Smooth muscle cell (in vitro differentiated cells): ENCODE data around the gene RNF212. TPM values are rescaled to one million over a fixed set of nuclear protein-coding genes. Genes with fewer than 3 reads are reported as not detected.

Source experiments
- DNase-seq: peaks from one replicate; lab custom pipeline; 2025; ENCODE audit not compliant: unreplicated experiment; lab: John Stamatoyannopoulos, UW
- H2AFZ ChIP-seq: fragments of 200-600 bp; sonication (generic); 2 replicates; pipeline ENCODE4 v1.6.0; 2016; ENCODE audit warnings: antibody characterized with exemption, low read depth, mild to moderate bottlenecking
- H3F3A ChIP-seq: fragments of 200-600 bp; sonication (generic); 2 replicates; pipeline ENCODE4 v1.6.0; 2017; ENCODE audit warnings: antibody characterized with exemption, low read depth
- H3K27ac ChIP-seq: fragments of 200-600 bp; sonication (generic); 2 replicates; pipeline ENCODE4 v1.5.1; 2016; ENCODE audit warnings: low read depth, mild to moderate bottlenecking
- H3K27me3 ChIP-seq: fragments of 200-600 bp; sonication (generic); 2 replicates; pipeline ENCODE4 v1.6.1; 2016; ENCODE audit warnings: low read depth, mild to moderate bottlenecking
- H3K36me3 ChIP-seq: fragments of 200-600 bp; sonication (generic); 2 replicates; pipeline ENCODE4 v1.5.1; 2016; ENCODE audit warnings: low read depth
- H3K4me1 ChIP-seq: fragments of 200-600 bp; sonication (generic); 2 replicates; pipeline ENCODE4 v1.5.1; 2016; ENCODE audit warnings: low read depth
- H3K4me2 ChIP-seq: fragments of 200-600 bp; sonication (generic); 2 replicates; pipeline ENCODE4 v1.6.0; 2016; ENCODE audit warnings: mild to moderate bottlenecking
- H3K4me3 ChIP-seq: fragments of 200-600 bp; sonication (generic); 2 replicates; pipeline ENCODE4 v1.5.1; 2016; ENCODE audit warnings: mild to moderate bottlenecking
- H3K79me2 ChIP-seq: fragments of 200-600 bp; sonication (generic); 2 replicates; pipeline ENCODE4 v1.6.0; 2016; ENCODE audit warnings: low read depth, mild to moderate bottlenecking
- H3K9ac ChIP-seq: fragments of 200-600 bp; sonication (generic); 2 replicates; pipeline ENCODE4 v1.6.0; 2016; ENCODE audit warnings: low read depth
- H3K9me3 ChIP-seq: fragments of 200-600 bp; sonication (generic); replicated peaks from 2 replicates; pipeline ENCODE4 v1.5.1; 2016; ENCODE audit warnings: low read depth
- H4K20me1 ChIP-seq: fragments of 200-600 bp; sonication (generic); 2 replicates; pipeline ENCODE4 v1.6.0; 2016; ENCODE audit warnings: low read depth
- CTCF ChIP-seq: fragments of 200-600 bp; sonication (generic); IDR thresholded peaks from 2 replicates; pipeline ENCODE4 v1.5.1; 2017; ENCODE audit warnings: borderline replicate concordance, mild to moderate bottlenecking, antibody characterized with exemption; ENCODE audit not compliant: insufficient read depth, poor library complexity, severe bottlenecking
- WGBS: methylation state at CpG from one replicate; pipeline ENCODE4 v1.1.7; 2016; ENCODE audit warnings: low lambda C conversion rate; 5-methylcytosine and 5-hydroxymethylcytosine counted together
- polyA plus RNA-seq: library from polyadenylated mRNA; unstranded; fragments of >200 nt; fragmentation: Nextera tagmentation; extraction: Ambion mirVana; gene quantifications from 2 replicates; pipeline ENCODE4 v1.2.1, GENCODE V29; 2016
- total RNA-seq: library from RNA; depleted of rRNA; stranded (reverse); fragments of >200 nt; gene quantifications from 2 replicates; pipeline ENCODE4 v1.2.3, GENCODE V29; 2014

Gene RNF212
- total and polyA plus RNA-seq, 2 experiments from 2014 or later: 1.3 to 4.6 TPM

- Histone ChIP-seq H3K27ac (no peak overlapping the region), H4K20me1 (no peaks in the 10 kb centered on the region), H3K79me2 (no peaks in the 10 kb centered on the region), H3K9me3 (no peaks in the 10 kb centered on the region), H3F3A (no peaks in the 10 kb centered on the region), H3K27me3 (no peaks in the 10 kb centered on the region), H3K4me2 (no peak overlapping the region), H3K9ac (no peak overlapping the region), H2AFZ (no peak overlapping the region), H3K4me1 (no peaks in the 10 kb centered on the region), H3K36me3 (no peaks in the 10 kb centered on the region), H3K4me3 (no peak overlapping the region)
- WGBS: 90% methylated on average over 22 of the region's 22 CpGs
- DNase-seq: no peak
- no peak for TF ChIP-seq CTCF
Observed at GRCh38 chr4:1093391-1094335, 19.7 kb downstream of the RNF212 start.

DNA sequence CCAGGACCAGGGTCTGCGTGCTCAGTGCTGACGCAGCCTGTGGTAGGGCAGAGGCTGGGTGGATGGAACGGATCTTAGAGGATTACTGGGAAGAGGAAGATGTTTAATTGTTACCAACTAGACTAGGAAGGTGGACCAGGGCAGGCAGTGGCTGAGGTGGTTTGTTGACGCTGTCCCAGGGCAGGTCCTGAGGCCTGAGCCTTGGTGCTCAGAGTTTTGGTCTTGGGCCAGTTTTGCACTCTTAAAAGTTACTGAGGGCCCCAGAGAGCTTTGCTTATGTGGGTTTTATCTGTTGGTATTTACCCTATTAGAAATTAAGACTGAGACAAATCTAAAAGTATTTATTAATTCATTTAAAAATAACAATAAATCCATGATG, 20.4 kb downstream of the RNF212 start:
- H3K79me2 ChIP-seq: no peaks in the 10 kb centered on the region
- no peak overlapping the region for H3K27ac ChIP-seq
- H3K9ac ChIP-seq: no peak overlapping the region
- 85% methylated on average over 4 of the region's 4 CpGs for WGBS
- H3F3A ChIP-seq: no peaks in the 10 kb centered on the region
- no peak overlapping the region for H2AFZ ChIP-seq
- no peak for TF ChIP-seq CTCF
- no peaks in the 10 kb centered on the region for H3K36me3 ChIP-seq
- no peak for DNase-seq
- no peak overlapping the region for H3K4me2 ChIP-seq
- H3K9me3 ChIP-seq: no peaks in the 10 kb centered on the region
- no peaks in the 10 kb centered on the region for H3K4me1 ChIP-seq
- H4K20me1 ChIP-seq: no peaks in the 10 kb centered on the region
- no peak overlapping the region for H3K4me3 ChIP-seq
- no peaks in the 10 kb centered on the region for H3K27me3 ChIP-seq

DNA sequence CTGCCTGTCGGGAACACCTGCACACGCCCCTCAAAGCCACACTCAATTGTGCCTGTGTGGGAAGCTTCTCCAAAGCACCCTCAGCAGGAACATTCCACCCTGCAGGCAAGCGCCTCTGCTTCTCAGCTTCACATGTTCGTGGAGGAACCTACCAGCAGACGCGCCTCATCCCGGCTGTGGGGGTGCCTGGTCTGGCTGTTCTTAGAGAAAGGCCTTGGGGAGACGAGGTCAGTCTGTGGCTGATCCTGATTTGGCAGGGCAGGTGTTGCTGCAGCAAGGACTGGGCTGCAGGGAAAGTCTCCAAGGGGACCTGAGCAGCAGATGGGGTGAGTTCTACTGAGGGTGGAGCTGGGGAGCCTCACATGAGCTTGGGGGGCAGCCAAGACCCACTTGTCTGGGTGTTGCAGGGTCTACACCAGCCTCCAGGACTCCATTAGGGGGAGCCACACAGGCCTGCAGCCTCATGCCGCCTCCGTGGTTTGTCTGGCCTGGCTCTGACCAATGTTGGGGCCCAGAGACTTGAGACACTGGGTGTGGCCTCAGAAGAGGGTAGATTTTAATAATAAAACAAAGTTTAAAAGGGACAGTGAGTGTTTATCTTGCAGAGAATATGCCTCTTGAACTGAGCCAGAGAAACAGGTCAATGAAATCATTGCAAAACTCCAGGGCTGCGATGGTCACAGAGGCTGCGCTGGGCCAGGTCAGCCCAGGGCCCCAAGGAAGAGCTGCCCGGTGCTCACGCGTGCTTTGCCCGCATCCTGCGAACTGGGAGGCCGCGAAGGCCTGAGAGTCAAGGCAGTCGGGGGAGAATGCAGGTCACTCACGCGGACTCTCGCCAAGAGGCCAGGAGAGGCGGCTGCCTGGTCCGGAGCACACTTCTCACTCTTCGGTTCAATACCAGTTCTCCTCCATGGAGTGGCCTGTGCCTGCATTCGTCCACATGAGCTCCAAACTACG, 21.1 kb downstream of the RNF212 start:
- Histone ChIP-seq H3K4me3 (no peak overlapping the region), H3K27ac (no peak overlapping the region), H3F3A (no peaks in the 10 kb centered on the region), H3K4me2 (no peak overlapping the region), H3K36me3 (no peaks in the 10 kb centered on the region), H3K4me1 (no peaks in the 10 kb centered on the region), H3K9ac (no peak overlapping the region), H2AFZ (no peak overlapping the region), H3K27me3 (no peaks in the 10 kb centered on the region), H3K79me2 (no peaks in the 10 kb centered on the region), H3K9me3 (no peaks in the 10 kb centered on the region), H4K20me1 (no peaks in the 10 kb centered on the region)
- 93% methylated on average over 28 of the region's 28 CpGs for WGBS
- DNase-seq: no peak
- no peak for TF ChIP-seq CTCF
